SU-DHL-6 (cell line): ENCODE data around the gene PLCXD3.

Source experiments
- H2AFZ ChIP-seq: fragments of 200-600 bp; sonication (generic); 2 replicates; pipeline ENCODE4 v1.6.1; 2014; ENCODE audit warnings: low read depth, mild to moderate bottlenecking, moderate library complexity, mixed read lengths, antibody characterized with exemption, low read length; ENCODE audit not compliant: severe bottlenecking
- H3F3A ChIP-seq: fragments of 200-600 bp; shearing (Covaris generic); 2 replicates; pipeline ENCODE4 v1.6.0; 2016; ENCODE audit warnings: antibody characterized with exemption, mild to moderate bottlenecking; ENCODE audit not compliant: insufficient read depth
- H3K27ac ChIP-seq: fragments of 200-600 bp; sonication (generic); 2 replicates; pipeline ENCODE4 v1.5.1; 2016; ENCODE audit warnings: low read depth, mild to moderate bottlenecking, low read length, moderate library complexity, mixed read lengths
- H3K27me3 ChIP-seq: fragments of 200-600 bp; sonication (generic), shearing (Covaris generic); 2 replicates; pipeline ENCODE4 v1.6.0; 2014; ENCODE audit warnings: mild to moderate bottlenecking, low read length
- H3K36me3 ChIP-seq: fragments of 200-600 bp; sonication (generic); 2 replicates; pipeline ENCODE4 v1.6.1; 2014; ENCODE audit warnings: mild to moderate bottlenecking, low read length, mixed read lengths
- H3K4me2 ChIP-seq: fragments of 300-600, 200-600 bp; shearing (Covaris generic), sonication (generic); 2 replicates; pipeline ENCODE4 v1.6.0; 2014; ENCODE audit warnings: low read length, low read depth, mild to moderate bottlenecking; ENCODE audit not compliant: poor library complexity, severe bottlenecking
- H3K4me3 ChIP-seq: fragments of 200-600 bp; sonication (generic); 2 replicates; pipeline ENCODE4 v1.5.1; 2014; ENCODE audit warnings: antibody characterized with exemption, low read length, mild to moderate bottlenecking, mixed read lengths; ENCODE audit not compliant: insufficient read depth, poor library complexity, severe bottlenecking
- H3K79me2 ChIP-seq: fragments of 200-600 bp; sonication (generic); 2 replicates; pipeline ENCODE4 v1.6.1; 2014; ENCODE audit warnings: mild to moderate bottlenecking, low read length, moderate library complexity; ENCODE audit not compliant: insufficient read depth
- H3K9ac ChIP-seq: fragments of 200-600 bp; sonication (generic); 2 replicates; pipeline ENCODE4 v1.7.0; 2014; ENCODE audit warnings: mild to moderate bottlenecking, low read length
- H3K9me2 ChIP-seq: fragments of 200-600 bp; sonication (generic); replicated peaks from 2 replicates; pipeline ENCODE4 v1.6.1; 2014; ENCODE audit warnings: low read length; ENCODE audit not compliant: insufficient read depth
- H3K9me3 ChIP-seq: fragments of 200-600 bp; sonication (generic); 2 replicates; pipeline ENCODE4 v1.6.1; 2014; ENCODE audit warnings: low read length, mixed read lengths; ENCODE audit not compliant: insufficient read depth
- H4K20me1 ChIP-seq: fragments of 200-600 bp; sonication (generic); 2 replicates; pipeline ENCODE4 v1.6.1; 2014; ENCODE audit warnings: low read depth, mild to moderate bottlenecking, antibody characterized with exemption, low read length, moderate library complexity, mixed read lengths
- CTCF ChIP-seq: fragments of 200-600 bp; sonication (generic); IDR thresholded peaks from one replicate; pipeline ENCODE4 v1.5.1; 2017; ENCODE audit warnings: antibody characterized with exemption, mild to moderate bottlenecking, low read length, moderate library complexity; ENCODE audit not compliant: insufficient read depth, poor library complexity, severe bottlenecking
- EZH2phosphoT487 ChIP-seq: fragments of 200-600 bp; sonication (generic), shearing (Covaris generic); conservative IDR thresholded peaks from 2 replicates; pipeline ENCODE4 v1.6.1; 2018; ENCODE audit warnings: mild to moderate bottlenecking, antibody characterized with exemption, low read length, moderate library complexity, mixed read lengths

PLCXD3 gene

GRCh38 chr5:41336471-41336870 lies 173.9 kb downstream of the PLCXD3 start:
- Histone ChIP-seq H4K20me1 (no peaks in the 10 kb centered on the region), H3F3A (no peaks in the 10 kb centered on the region), H3K9ac (no peak overlapping the region), H3K27me3 (no peaks in the 10 kb centered on the region), H3K9me2 (no peaks in the 10 kb centered on the region), H3K36me3 (no peaks in the 10 kb centered on the region), H3K9me3 (no peaks in the 10 kb centered on the region), H3K4me3 (no peak overlapping the region), H3K4me2 (no peak overlapping the region), H3K27ac (no peak overlapping the region), H3K79me2 (no peaks in the 10 kb centered on the region), H2AFZ (no peak overlapping the region)
- TF ChIP-seq EZH2phosphoT487: no peak

- Histone ChIP-seq H3K9ac (no peak overlapping the region), H3F3A (no peaks in the 10 kb centered on the region), H3K27me3 (no peaks in the 10 kb centered on the region), H3K79me2 (no peaks in the 10 kb centered on the region), H3K4me3 (no peak overlapping the region), H3K4me2 (no peak overlapping the region), H3K27ac (no peak overlapping the region), H2AFZ (no peak overlapping the region), H4K20me1 (no peaks in the 10 kb centered on the region), H3K9me2 (no peaks in the 10 kb centered on the region), H3K36me3 (no peaks in the 10 kb centered on the region), H3K9me3 (no peaks in the 10 kb centered on the region)
- TF ChIP-seq CTCF (no peak), EZH2phosphoT487 (no peak)
These were observed 174.7 kb downstream of the PLCXD3 start for GRCh38 chr5:41335596-41336181.

GRCh38 chr5:41334758-41335157 lies 175.6 kb downstream of the PLCXD3 start:
- Histone ChIP-seq H3K4me2 (no peak overlapping the region), H2AFZ (no peak overlapping the region)

More at GRCh38 chr5:41334758-41335157, 175.6 kb downstream of the PLCXD3 start:
- H3K36me3 ChIP-seq: no peaks in the 10 kb centered on the region
- TF ChIP-seq EZH2phosphoT487 (no peak), CTCF (no peak)
- no peaks in the 10 kb centered on the region for H3F3A ChIP-seq
- H3K9me3 ChIP-seq: no peaks in the 10 kb centered on the region
- no peaks in the 10 kb centered on the region for H3K9me2 ChIP-seq
- H3K27me3 ChIP-seq: no peaks in the 10 kb centered on the region
- no peak overlapping the region for H3K9ac ChIP-seq
- H4K20me1 ChIP-seq: no peaks in the 10 kb centered on the region
- H3K4me3 ChIP-seq: no peak overlapping the region
- no peaks in the 10 kb centered on the region for H3K79me2 ChIP-seq
- no peak overlapping the region for H3K27ac ChIP-seq
